BJ (cell line): Measurements from ENCODE around the gene ASNSD1. TPM values are rescaled to one million over a fixed set of nuclear protein-coding genes. Genes with fewer than 3 reads are reported as not detected.
"Not testable (repeated sequence)": the region's sequence is repeated elsewhere in the genome, so short reads cannot be mapped to it uniquely, and the experiment has no call there.

Experiments
- CTCF ChIA-PET: fragments of 350-600 bp; formaldehyde crosslinking; extraction: SDS; loops from one replicate; lab custom pipeline; 2021; ENCODE audit warnings: antibody characterized with exemption, inconsistent platforms; lab: Yijun Ruan, JAX
- POLR2A ChIA-PET: fragments of 300-600 bp; sonication (Branson Sonifier 250); formaldehyde crosslinking; extraction: SDS; loops from one replicate; lab custom pipeline; 2021; ENCODE audit warnings: antibody characterized with exemption; lab: Charles Lee
- DNase-seq: peaks from one replicate; pipeline ENCODE4 v3.0.0-alpha.2; 2011; ENCODE audit warnings: low read depth
- H3K27me3 ChIP-seq: 2 replicates; pipeline ENCODE4 v1.6.0; 2011; ENCODE audit warnings: low read length; ENCODE audit not compliant: control insufficient read depth, insufficient read depth
- H3K36me3 ChIP-seq: 2 replicates; pipeline ENCODE4 v1.5.1; 2011; ENCODE audit warnings: low read length; ENCODE audit not compliant: control insufficient read depth, insufficient read depth
- H3K4me3 ChIP-seq: 2 replicates; pipeline ENCODE4 v1.5.1; 2011; ENCODE audit warnings: low read depth, mild to moderate bottlenecking, control low read depth, low read length
- CTCF ChIP-seq: IDR thresholded peaks from 2 replicates; pipeline ENCODE4 v1.5.1; 2011; ENCODE audit warnings: low read depth, mild to moderate bottlenecking, control low read depth, inconsistent platforms, low read length, moderate library complexity; ENCODE audit not compliant: insufficient read depth
- polyA plus RNA-seq: library from polyadenylated mRNA; depleted of rRNA; stranded (reverse); fragments of >200 nt; gene quantifications from 2 replicates; pipeline ENCODE4 v1.2.3, GENCODE V29; 2011

Gene ASNSD1
- polyA plus RNA-seq, 1 experiment = 24.1 TPM

- CTCF ChIA-PET = interaction anchor here (1.6 kb wide), 1 partner anchor 13 kb away, joined by 4 read pairs; no protein-coding TSS in a partner anchor
These were observed 14.7 kb upstream of the ASNSD1 start for GRCh38 chr2:189646521-189646920.

GRCh38 chr2:189648846-189649509, 12.3 kb upstream of the ASNSD1 start:
- H3K4me3 ChIP-seq = no peak overlapping the region
- ChIA-PET POLR2A (no interaction called here), CTCF (interaction anchor here (1.1 to 2.3 kb wide), 2 partner anchors 10 to 12 kb away, joined by 3 to 10 read pairs; no protein-coding TSS in a partner anchor)
- H3K27me3 ChIP-seq = no peaks in the 10 kb centered on the region
- H3K36me3 ChIP-seq = no peaks in the 10 kb centered on the region
- no peak for TF ChIP-seq CTCF
- no peak for DNase-seq

More at GRCh38 chr2:189646521-189646920, 14.7 kb upstream of the ASNSD1 start:
- no peak for TF ChIP-seq CTCF
- POLR2A ChIA-PET = no interaction called here
- Histone ChIP-seq H3K27me3 (no peaks in the 10 kb centered on the region), H3K36me3 (no peaks in the 10 kb centered on the region), H3K4me3 (no peak overlapping the region)
- DNase-seq = no peak

- H3K36me3 ChIP-seq = no peaks in the 10 kb centered on the region
- CTCF ChIA-PET = interaction anchor here (2.3 kb wide), 1 partner anchor 8 kb away, joined by 10 read pairs; no protein-coding TSS in a partner anchor
- DNase-seq = no peak
- no peak overlapping the region for H3K4me3 ChIP-seq
- POLR2A ChIA-PET = no interaction called here
- H3K27me3 ChIP-seq = no peaks in the 10 kb centered on the region
- no peak for TF ChIP-seq CTCF
These were observed 10.0 kb upstream of the ASNSD1 start for GRCh38 chr2:189651284-189651683.

GRCh38 chr2:189653464-189653863, 7.8 kb upstream of the ASNSD1 start:
- CTCF ChIA-PET, POLR2A ChIA-PET, H3K4me3 ChIP-seq, DNase-seq, H3K36me3 ChIP-seq, H3K27me3 ChIP-seq: not testable (repeated sequence)

GRCh38 chr2:189654641-189655040, 6.6 kb upstream of the ASNSD1 start:
- DNase-seq = no peak
- H3K4me3 ChIP-seq = no peak overlapping the region
- ChIA-PET POLR2A (no interaction called here), CTCF (no interaction called here)
- no peak for TF ChIP-seq CTCF
- H3K36me3 ChIP-seq = no peaks in the 10 kb centered on the region
- H3K27me3 ChIP-seq = no peaks in the 10 kb centered on the region
